Spleen (tissue), 11 donors: ENCODE results near the gene SEC14L2. TPM values are rescaled to one million over a fixed set of nuclear protein-coding genes. Genes with fewer than 3 reads are reported as not detected.

Source experiments
- DNase-seq: peaks from one replicate; pipeline ENCODE4 v3.0.0-alpha.2; 2020
- H3K27ac ChIP-seq, 8 donors: fragments of 200-600 bp; sonication (generic) in 7 of 8; 1 replicate in 4 of 8; 2 replicates in 4 of 8; pipeline versions ENCODE4 v1.5.0 to v1.8.0; 2016 to 2021; ENCODE audit warnings: inconsistent platforms in 4 of 8, mild to moderate bottlenecking in 4 of 8, moderate library complexity in 1 of 8
- H3K27me3 ChIP-seq, 7 donors: fragments of 200-600 bp; sonication (generic) in 6 of 7; replicated peaks in 1 of 7; 1 replicate in 4 of 7; 2 replicates in 3 of 7; pipeline versions ENCODE4 v1.5.0 to v1.8.0; 2016 to 2021; ENCODE audit warnings: inconsistent platforms in 3 of 7, mild to moderate bottlenecking in 1 of 7
- H3K36me3 ChIP-seq, 6 donors: fragments of 200-600 bp; sonication (generic) in 5 of 6; 1 replicate in 4 of 6; 2 replicates in 2 of 6; pipeline versions ENCODE4 v1.5.0 to v1.8.0; 2016 to 2021; ENCODE audit warnings: inconsistent platforms in 2 of 6
- H3K4me1 ChIP-seq, 6 donors: fragments of 200-600 bp; sonication (generic) in 5 of 6; 1 replicate in 3 of 6; 2 replicates in 3 of 6; pipeline versions ENCODE4 v1.5.0 to v1.8.0; 2016 to 2021; ENCODE audit warnings: inconsistent platforms in 3 of 6
- H3K4me3 ChIP-seq, 8 donors: fragments of 200-600 bp; sonication (generic) in 7 of 8; 1 replicate in 4 of 8; 2 replicates in 4 of 8; pipeline versions ENCODE4 v1.5.0 to v1.8.0; 2016 to 2021; ENCODE audit warnings: inconsistent platforms in 4 of 8, mild to moderate bottlenecking in 4 of 8, moderate library complexity in 2 of 8
- H3K9me3 ChIP-seq, 8 donors: fragments of 200-600 bp; sonication (generic) in 7 of 8; 1 replicate in 4 of 8; 2 replicates in 4 of 8; pipeline versions ENCODE4 v1.5.0 to v1.8.0; 2016 to 2021; ENCODE audit warnings: inconsistent platforms in 4 of 8
- POLR2A ChIP-seq, 3 donors: fragments of 450-650 bp; IDR thresholded peaks; one replicate each; pipeline ENCODE4 v1.5.1; 2017; ENCODE audit warnings: antibody characterized with exemption in 3 of 3, mild to moderate bottlenecking in 1 of 3
- POLR2AphosphoS5 ChIP-seq, 3 donors: sonication (generic); formaldehyde crosslinking; IDR thresholded peaks; one replicate each; pipeline ENCODE4 v1.5.1; 2017; ENCODE audit warnings: antibody characterized with exemption in 3 of 3
- WGBS, 5 donors: extraction: QIAGEN DNeasy Blood & Tissue Kit in 3 of 5; methylation state at CpG; one replicate each; pipeline versions ENCODE4 v1.1.5 to v1.1.7; 2013 to 2018; 5-methylcytosine and 5-hydroxymethylcytosine counted together
- intact Hi-C: fragments of 100-400 bp; cut with DNase I; formaldehyde crosslinking; loops from one replicate; pipeline ENCODE4 v1.15.0; 2023; ENCODE audit warnings: low total_unique reads
- polyA plus RNA-seq, 3 donors: library from polyadenylated mRNA; stranded (reverse); fragments of 200-250 nt; gene quantifications; one replicate each; pipeline ENCODE4 v1.2.1, GENCODE V29; 2013
- total RNA-seq, 7 donors: library from RNA; depleted of rRNA in 3 of 7; stranded (reverse); fragments of >200 nt in 3 of 7; fragmentation: NEBNext Ultra II Directional in 4 of 7; extraction: Animal tissue kit (Norgen Biotek cat#: 25700) in 4 of 7; gene quantifications; one replicate each; pipeline versions ENCODE4 v1.1.0 to v1.2.1, GENCODE V29; 2016 to 2021
- TF ChIP-seq, protein P1 (sequence below), 11 experiments: fragments of 200-600 bp in 7 of 11; fragments of 450-650 bp in 4 of 11; sonication (generic) in 4 of 11; IDR thresholded peaks in 8 of 11; conservative IDR thresholded peaks in 3 of 11; 1 replicate in 7 of 11; 2 replicates in 4 of 11; pipeline versions ENCODE4 v1.4.0 to v1.8.0; 2016 to 2021; ENCODE audit warnings: antibody characterized with exemption in 11 of 11, inconsistent platforms in 4 of 11, mild to moderate bottlenecking in 1 of 11
- donor health status: healthy with polysubstance abuse.
- donor health status: DM: no; HTN: no; CAD: no; lungs with moderate emphysema.
- donor health status: DM: no; HTN: no; CAD: no.
- donor health status: Bipolar disorder and iron deficiency.
- donor health status: healthy.
- donor health status: DM: no; HTN: no; CAD: no.
- donor health status: DM: yes; HTN: yes; CAD: no.

Gene SEC14L2
- total and polyA plus RNA-seq, 10 donors, result 0.52 to 6.1 (median 1.7) TPM

DNA sequence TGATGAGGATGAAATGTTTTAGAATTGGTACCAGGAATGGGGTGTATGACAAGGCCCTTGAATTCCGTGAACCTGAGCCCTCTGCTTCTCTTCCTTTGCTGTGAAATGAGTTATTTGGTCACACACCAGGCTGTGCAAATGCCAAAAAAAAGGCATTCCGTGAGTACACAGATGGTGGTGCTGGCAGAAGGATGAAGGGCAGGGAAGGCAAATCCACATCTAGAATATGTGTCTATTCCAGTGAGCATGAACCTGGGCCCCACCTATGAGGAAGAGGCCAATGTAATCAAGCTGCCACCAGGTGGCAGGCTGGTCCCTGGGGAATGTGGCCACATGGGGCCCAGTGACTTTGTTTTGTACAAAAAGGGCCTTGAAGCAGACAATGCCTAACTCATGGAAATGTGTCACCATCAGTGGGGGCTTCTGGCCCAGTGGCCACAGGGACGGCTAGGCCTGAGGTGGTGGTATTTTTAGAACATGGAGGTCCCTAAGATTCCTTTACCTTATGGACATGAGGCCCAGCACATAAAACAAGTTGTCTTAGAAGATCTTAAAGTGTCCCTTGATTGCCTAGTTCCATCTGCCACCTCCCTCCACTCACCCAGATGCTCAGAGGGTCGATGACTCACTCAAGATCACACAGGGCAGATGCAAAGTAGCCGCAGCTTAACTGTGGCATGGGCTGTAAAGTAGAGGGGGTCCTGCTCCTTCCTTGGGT lies 5.7 kb upstream of the SEC14L2 start:
- no peak overlapping the region for H3K4me3 ChIP-seq
- H3K9me3 ChIP-seq, result no peaks in the 10 kb centered on the region
- peaks cover 4 to 45% (median 21%) of the 10 kb centered on the region in 6 donors for H3K4me1 ChIP-seq
- intact Hi-C loops, result loop anchor here (2.0 kb wide), 1 partner anchor 94 kb away; no protein-coding TSS in a partner anchor
- 53 to 67% (median 62%) methylated on average over 5 of the region's 5 CpGs for WGBS, 5 donors
- no peaks in the 10 kb centered on the region for H3K36me3 ChIP-seq
- H3K27me3 ChIP-seq, result peaks cover 0 to 15% (median 6%) of the 10 kb centered on the region in 7 donors
- TF ChIP-seq, protein P1, sequence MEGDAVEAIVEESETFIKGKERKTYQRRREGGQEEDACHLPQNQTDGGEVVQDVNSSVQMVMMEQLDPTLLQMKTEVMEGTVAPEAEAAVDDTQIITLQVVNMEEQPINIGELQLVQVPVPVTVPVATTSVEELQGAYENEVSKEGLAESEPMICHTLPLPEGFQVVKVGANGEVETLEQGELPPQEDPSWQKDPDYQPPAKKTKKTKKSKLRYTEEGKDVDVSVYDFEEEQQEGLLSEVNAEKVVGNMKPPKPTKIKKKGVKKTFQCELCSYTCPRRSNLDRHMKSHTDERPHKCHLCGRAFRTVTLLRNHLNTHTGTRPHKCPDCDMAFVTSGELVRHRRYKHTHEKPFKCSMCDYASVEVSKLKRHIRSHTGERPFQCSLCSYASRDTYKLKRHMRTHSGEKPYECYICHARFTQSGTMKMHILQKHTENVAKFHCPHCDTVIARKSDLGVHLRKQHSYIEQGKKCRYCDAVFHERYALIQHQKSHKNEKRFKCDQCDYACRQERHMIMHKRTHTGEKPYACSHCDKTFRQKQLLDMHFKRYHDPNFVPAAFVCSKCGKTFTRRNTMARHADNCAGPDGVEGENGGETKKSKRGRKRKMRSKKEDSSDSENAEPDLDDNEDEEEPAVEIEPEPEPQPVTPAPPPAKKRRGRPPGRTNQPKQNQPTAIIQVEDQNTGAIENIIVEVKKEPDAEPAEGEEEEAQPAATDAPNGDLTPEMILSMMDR (IDR thresholded peaks at IDR 0.05 in 8 of 11, conservative IDR thresholded peaks at IDR 0.05 in 3 of 11), result peak; percentile 81 to 93 (median 85)
- TF ChIP-seq POLR2AphosphoS5 (IDR thresholded peaks at IDR 0.05) (peak in 1 of 3 donors; percentile 39), POLR2A (IDR thresholded peaks at IDR 0.05) (no peak)
- DNase-seq, result peak; percentile 92
- H3K27ac ChIP-seq, result peak overlapping the region in 2 of 8 donors; percentile 21 to 34

DNA sequence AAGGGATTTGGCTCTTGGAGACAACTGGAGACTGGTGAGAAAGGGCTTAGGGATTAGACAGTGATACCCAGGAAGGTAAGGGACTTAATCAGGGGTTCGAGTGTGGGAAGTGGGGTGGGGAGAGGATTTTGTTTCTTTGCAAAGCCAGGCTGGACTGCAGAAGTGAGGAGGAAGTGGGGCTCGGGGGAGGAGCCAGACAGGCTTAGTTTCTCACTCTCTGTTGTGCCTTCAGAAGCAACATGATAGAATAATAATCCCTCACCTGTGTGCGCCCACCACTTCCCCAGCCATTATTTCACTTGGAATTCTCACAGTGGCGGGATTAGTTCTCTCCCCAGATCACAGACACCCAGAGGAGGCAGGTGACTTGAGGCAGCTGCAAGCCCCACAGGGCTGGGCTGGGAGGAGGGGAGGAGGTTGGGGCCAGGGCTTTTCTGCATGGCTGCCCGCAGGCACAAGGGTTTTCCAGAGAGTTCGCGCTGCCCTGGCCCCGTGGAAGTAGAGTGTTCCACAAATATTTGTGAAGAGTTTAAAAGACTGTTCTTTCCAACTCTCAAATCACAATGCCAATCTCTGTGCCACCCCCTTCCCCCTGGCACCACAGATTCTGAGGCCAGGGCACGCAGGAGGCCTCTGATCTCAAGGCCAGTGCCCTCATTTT lies 4.0 kb upstream of the SEC14L2 start:
- no peak for DNase-seq
- peaks cover 0 to 32% (median 22%) of the 10 kb centered on the region in 7 donors for H3K27me3 ChIP-seq
- H3K9me3 ChIP-seq, result no peaks in the 10 kb centered on the region
- H3K4me1 ChIP-seq, result peaks cover 0 to 49% (median 25%) of the 10 kb centered on the region in 6 donors
- no peak overlapping the region for H3K4me3 ChIP-seq
- intact Hi-C loops, result no loop called here
- WGBS, 5 donors, result 53 to 70% (median 65%) methylated on average over 9 of the region's 9 CpGs
- no peaks in the 10 kb centered on the region for H3K36me3 ChIP-seq
- no peak for TF ChIP-seq POLR2AphosphoS5 (IDR thresholded peaks at IDR 0.05)
- TF ChIP-seq POLR2A (IDR thresholded peaks at IDR 0.05), result no peak
- TF ChIP-seq, protein P1 (IDR thresholded peaks at IDR 0.05 in 8 of 11, conservative IDR thresholded peaks at IDR 0.05 in 3 of 11), result no peak
- H3K27ac ChIP-seq, result no peak overlapping the region

DNA sequence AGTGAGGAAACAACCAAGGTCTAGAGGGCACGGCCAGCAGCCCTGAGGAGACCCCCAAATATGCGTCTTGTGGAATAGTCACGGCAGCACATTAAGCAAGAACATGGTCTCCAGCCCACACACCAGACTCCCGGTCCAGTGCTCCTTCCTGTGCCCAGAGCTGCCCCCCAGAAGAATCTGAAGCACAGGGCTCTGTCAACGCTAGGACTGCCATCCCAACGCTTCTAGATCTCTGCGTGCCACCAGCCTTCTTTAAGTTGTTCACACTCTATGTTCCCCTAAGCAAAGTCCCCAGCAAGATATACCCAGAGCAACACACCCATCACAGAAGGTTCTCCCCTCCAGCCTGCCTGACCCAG lies 3.5 kb upstream of the SEC14L2 start:
- no peak overlapping the region for H3K27ac ChIP-seq

More for the DNA sequence above, 3.5 kb upstream of the SEC14L2 start:
- no peak for DNase-seq
- Histone ChIP-seq H3K27me3 (peaks cover 0 to 37% (median 27%) of the 10 kb centered on the region in 7 donors), H3K9me3 (no peaks in the 10 kb centered on the region), H3K36me3 (no peaks in the 10 kb centered on the region), H3K4me1 (peaks cover 0 to 53% (median 27%) of the 10 kb centered on the region in 6 donors), H3K4me3 (no peak overlapping the region)
- intact Hi-C loops, result no loop called here
- WGBS, 5 donors, result 65 to 86% (median 74%) methylated on average over 7 of the region's 7 CpGs
- TF ChIP-seq, protein P1 (IDR thresholded peaks at IDR 0.05 in 8 of 11, conservative IDR thresholded peaks at IDR 0.05 in 3 of 11), result no peak
- TF ChIP-seq POLR2AphosphoS5 (IDR thresholded peaks at IDR 0.05) (no peak), POLR2A (IDR thresholded peaks at IDR 0.05) (no peak)
